Chondrocyte (in vitro differentiated cells): Measurements from ENCODE around the gene MNX1. TPM values are rescaled to one million over a fixed set of nuclear protein-coding genes. Genes with fewer than 3 reads are reported as not detected.

Experiments
- DNase-seq: peaks from one replicate; pipeline ENCODE4 v3.0.0; 2021; ENCODE audit warnings: mixed read lengths, low spot score
- H3K27ac Mint-ChIP-seq: one replicate; pipeline ENCODE4 v1.8.0; 2021; ENCODE audit warnings: mild to moderate bottlenecking, moderate library complexity, mixed read lengths; ENCODE audit not compliant: unreplicated experiment
- H3K27me3 Mint-ChIP-seq: 2 replicates; pipeline ENCODE4 v1.8.0; 2021; ENCODE audit warnings: low read depth, mixed read lengths
- H3K36me3 Mint-ChIP-seq: 2 replicates; pipeline ENCODE4 v1.8.0; 2021; ENCODE audit warnings: low read depth, mixed read lengths
- H3K4me1 Mint-ChIP-seq: 2 replicates; pipeline ENCODE4 v1.8.0; 2021; ENCODE audit warnings: low read depth, mild to moderate bottlenecking, mixed read lengths
- H3K4me3 Mint-ChIP-seq: one replicate; pipeline ENCODE4 v1.8.0; 2021; ENCODE audit warnings: mild to moderate bottlenecking, moderate library complexity, mixed read lengths; ENCODE audit not compliant: unreplicated experiment
- H3K9me3 Mint-ChIP-seq: 2 replicates; pipeline ENCODE4 v1.8.0; 2021; ENCODE audit warnings: low read depth, mixed read lengths
- total RNA-seq: library from RNA; stranded (reverse); gene quantifications from 3 replicates; pipeline ENCODE4 v1.2.1, GENCODE V29; 2021
- TF ChIP-seq, protein P1 (sequence below): fragments of 200-600 bp; sonication (generic); IDR thresholded peaks from 2 replicates; pipeline ENCODE4 v1.5.0; 2021; ENCODE audit warnings: antibody characterized with exemption, mild to moderate bottlenecking, moderate library complexity

The MNX1 gene
- total RNA-seq, 1 donor from 2014 or later, result not detected

DNA sequence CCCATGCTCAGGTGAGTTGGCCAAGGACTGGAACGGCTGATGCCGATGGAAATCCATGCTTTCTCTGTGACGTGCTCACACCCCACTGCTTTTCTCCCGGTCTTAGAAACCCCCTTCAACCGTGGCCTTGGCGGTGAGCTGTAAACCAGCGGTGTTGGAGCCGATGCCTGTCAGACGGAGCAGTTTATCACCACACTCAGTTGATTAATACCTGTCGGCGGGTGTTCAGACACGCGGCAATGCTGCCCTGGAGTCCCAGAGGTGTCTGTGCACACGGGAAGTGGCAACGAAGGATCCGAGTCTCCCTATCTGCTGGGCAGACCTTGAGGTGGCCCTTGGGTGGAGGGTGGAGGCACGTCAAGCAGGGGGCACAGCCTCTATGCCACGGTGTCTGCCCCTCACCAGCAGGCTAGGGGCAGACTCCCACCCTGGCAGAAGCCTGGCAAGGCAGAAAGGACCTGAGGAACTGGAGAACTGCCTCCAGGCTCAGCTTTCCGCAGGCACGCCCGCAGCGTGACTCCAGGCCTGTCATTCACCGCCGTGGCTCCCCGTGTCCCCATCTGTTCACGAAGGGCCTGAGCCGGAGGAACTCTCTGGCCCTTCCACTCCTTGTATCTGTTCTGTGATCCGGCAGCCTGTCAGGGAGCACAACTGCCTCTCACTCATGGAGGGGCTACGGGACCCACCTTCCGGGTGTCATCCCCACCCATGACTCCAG, 34.6 kb upstream of the MNX1 start:
- Mint-ChIP-seq H3K4me3 (no peak overlapping the region), H3K36me3 (no peaks in the 10 kb centered on the region), H3K27me3 (peaks cover 17% of the 10 kb centered on the region), H3K27ac (no peak overlapping the region), H3K9me3 (no peaks in the 10 kb centered on the region), H3K4me1 (peaks cover 4% of the 10 kb centered on the region)
- TF ChIP-seq, protein P1, sequence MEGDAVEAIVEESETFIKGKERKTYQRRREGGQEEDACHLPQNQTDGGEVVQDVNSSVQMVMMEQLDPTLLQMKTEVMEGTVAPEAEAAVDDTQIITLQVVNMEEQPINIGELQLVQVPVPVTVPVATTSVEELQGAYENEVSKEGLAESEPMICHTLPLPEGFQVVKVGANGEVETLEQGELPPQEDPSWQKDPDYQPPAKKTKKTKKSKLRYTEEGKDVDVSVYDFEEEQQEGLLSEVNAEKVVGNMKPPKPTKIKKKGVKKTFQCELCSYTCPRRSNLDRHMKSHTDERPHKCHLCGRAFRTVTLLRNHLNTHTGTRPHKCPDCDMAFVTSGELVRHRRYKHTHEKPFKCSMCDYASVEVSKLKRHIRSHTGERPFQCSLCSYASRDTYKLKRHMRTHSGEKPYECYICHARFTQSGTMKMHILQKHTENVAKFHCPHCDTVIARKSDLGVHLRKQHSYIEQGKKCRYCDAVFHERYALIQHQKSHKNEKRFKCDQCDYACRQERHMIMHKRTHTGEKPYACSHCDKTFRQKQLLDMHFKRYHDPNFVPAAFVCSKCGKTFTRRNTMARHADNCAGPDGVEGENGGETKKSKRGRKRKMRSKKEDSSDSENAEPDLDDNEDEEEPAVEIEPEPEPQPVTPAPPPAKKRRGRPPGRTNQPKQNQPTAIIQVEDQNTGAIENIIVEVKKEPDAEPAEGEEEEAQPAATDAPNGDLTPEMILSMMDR, result no peak
- no peak for DNase-seq

DNA sequence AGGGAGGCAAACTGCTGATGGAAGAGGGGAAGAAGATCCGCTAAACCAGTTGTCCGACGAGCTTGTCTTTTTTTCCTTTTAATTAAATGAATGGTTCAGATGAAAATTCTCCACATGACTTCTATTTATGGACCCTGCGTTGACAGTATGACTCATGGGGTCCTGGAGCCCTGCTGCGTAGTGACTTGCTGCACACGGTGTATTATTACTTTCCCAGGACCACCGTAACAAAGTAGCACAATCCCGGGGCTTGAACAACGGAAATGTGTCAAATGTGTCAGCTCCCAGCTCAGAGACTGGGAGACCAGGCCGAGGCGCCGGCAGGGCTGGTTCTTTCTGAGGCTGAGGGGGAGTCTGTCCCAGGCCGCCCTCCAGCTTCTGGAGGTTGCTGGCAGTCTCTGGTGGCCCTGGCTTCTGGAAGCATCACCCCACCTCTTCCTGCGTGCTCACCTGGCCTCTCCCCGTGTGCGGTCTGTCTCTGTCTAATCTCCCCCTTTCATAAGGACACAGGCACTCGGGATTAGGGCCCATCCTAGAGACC, 33.8 kb upstream of the MNX1 start:
- Mint-ChIP-seq H3K27ac (peak overlapping the region; percentile 71), H3K4me3 (peak overlapping the region; percentile 38), H3K4me1 (peaks cover 4% of the 10 kb centered on the region), H3K9me3 (no peaks in the 10 kb centered on the region), H3K27me3 (peaks cover 17% of the 10 kb centered on the region), H3K36me3 (no peaks in the 10 kb centered on the region)
- TF ChIP-seq, protein P1, result no peak
- no peak for DNase-seq

DNA sequence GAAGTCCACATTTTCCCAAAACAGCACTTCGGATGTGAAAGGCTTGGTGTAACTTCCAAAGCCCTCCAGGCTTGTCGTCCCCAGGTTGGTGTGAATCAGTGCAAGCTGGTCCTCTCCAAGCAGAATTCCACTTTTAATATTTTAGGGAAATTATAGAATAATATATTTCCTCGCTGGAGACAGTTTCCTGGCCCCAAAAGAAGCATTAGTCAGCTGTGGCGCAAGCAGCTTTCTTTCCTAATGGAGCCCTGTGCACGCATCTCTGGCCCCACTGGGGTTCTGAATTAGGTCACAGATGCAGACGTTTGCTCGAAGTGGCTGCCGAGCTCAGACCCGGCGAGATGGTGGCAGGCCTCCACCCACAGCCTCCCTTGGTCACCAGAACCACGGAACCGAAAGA, 33.3 kb upstream of the MNX1 start:
- H3K27me3 Mint-ChIP-seq, result peaks cover 13% of the 10 kb centered on the region
- H3K4me1 Mint-ChIP-seq, result peaks cover 4% of the 10 kb centered on the region
- H3K4me3 Mint-ChIP-seq, result peak overlapping the region; percentile 38
- H3K27ac Mint-ChIP-seq, result peak overlapping the region; percentile 71
- TF ChIP-seq, protein P1, result no peak
- no peak for DNase-seq
- H3K36me3 Mint-ChIP-seq, result no peaks in the 10 kb centered on the region
- no peaks in the 10 kb centered on the region for H3K9me3 Mint-ChIP-seq

DNA sequence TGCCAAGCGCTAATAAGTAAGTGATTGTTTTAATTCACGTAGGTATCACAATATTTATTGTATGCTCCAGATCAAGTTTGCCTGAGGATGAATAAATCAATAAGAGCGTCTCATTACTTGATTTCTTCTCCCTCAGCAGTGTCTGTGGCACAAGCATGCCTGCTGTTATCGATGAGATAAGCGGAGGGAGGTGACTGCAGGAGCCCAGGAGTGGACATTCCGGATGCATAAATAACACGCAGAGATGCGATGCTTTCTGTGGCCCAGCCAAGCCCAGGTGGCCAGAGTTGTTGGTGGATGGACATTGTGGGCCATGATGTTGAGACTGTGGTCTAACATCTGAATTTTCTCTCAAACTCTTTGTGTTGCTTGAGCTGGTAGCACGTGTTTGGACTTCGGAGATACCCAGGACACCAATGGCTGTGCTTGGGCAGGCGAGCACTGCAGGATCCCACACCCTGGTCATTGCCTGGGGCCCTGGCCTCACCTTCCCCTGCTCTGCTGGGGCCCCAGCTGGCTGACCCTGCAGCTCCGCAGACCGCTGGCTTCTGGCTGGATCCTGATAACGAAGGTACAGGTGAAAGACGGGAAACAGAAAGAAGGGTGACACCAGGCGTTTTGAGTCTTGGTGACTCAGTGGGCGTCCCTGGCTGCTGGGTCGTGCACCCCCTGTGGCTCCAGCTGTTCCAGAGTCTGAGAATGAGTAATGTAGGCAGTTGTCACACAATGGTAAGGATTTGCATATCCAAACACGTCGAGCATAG, 31.2 kb upstream of the MNX1 start:
- no peak overlapping the region for H3K27ac Mint-ChIP-seq
- DNase-seq, result no peak
- peaks cover 3% of the 10 kb centered on the region for H3K36me3 Mint-ChIP-seq
- H3K27me3 Mint-ChIP-seq, result peaks cover 19% of the 10 kb centered on the region
- H3K4me3 Mint-ChIP-seq, result no peak overlapping the region
- peaks cover 4% of the 10 kb centered on the region for H3K4me1 Mint-ChIP-seq
- peaks cover 4% of the 10 kb centered on the region for H3K9me3 Mint-ChIP-seq
- TF ChIP-seq, protein P1, result no peak

DNA sequence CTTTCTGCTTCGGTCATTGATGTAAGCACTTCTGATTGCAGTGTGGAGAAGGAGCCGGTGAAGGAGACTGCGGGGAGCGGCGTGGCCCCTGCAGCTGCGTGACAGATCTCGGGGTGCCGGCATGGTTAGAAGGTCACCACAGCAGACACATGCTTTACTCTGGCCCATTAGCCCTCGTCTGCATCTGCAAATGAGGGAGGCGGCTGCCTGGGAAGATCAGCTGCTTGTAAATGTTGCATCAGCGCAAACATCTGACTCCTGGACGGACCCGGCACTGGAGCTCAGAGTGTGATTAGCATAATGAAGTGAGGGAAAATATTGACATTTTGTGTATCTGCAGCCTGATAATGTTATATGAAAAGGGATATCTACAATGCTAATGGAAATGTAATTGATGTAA, 30.5 kb upstream of the MNX1 start:
- Mint-ChIP-seq H3K9me3 (peaks cover 11% of the 10 kb centered on the region), H3K4me1 (peaks cover 4% of the 10 kb centered on the region), H3K4me3 (no peak overlapping the region), H3K36me3 (peaks cover 5% of the 10 kb centered on the region), H3K27ac (no peak overlapping the region), H3K27me3 (peaks cover 23% of the 10 kb centered on the region)
- TF ChIP-seq, protein P1, result no peak
- DNase-seq, result no peak
